Measurements from ENCODE around the gene GDA.
A peak's percentile ranks its signal among the peaks of the same experiment; 100 is the strongest.

The GDA gene

GRCh38 chr9:72151104-72151503, 1.9 kb downstream of the GDA start:
- FAIRE-seq, result no peak

- peak; percentile 13 for FAIRE-seq
Measured at GRCh38 chr9:72154468-72155285, 5.4 kb downstream of the GDA start.

- FAIRE-seq, result no peak
Measured at GRCh38 chr9:72155301-72155700, 6.1 kb downstream of the GDA start.

GRCh38 chr9:72156586-72156985, 7.3 kb downstream of the GDA start:
- FAIRE-seq, result no peak

- FAIRE-seq, result no peak
Measured at GRCh38 chr9:72158680-72159079, 9.4 kb downstream of the GDA start.

GRCh38 chr9:72160446-72161123, 11.3 kb downstream of the GDA start:
- FAIRE-seq, result no peak

GRCh38 chr9:72165326-72165725, 16.1 kb downstream of the GDA start:
- FAIRE-seq, result no peak

- no peak for FAIRE-seq
Measured at GRCh38 chr9:72165821-72166547, 16.7 kb downstream of the GDA start.

GRCh38 chr9:72168075-72168474, 18.8 kb downstream of the GDA start:
- no peak for FAIRE-seq

- peak; percentile 75 for FAIRE-seq
Measured at GRCh38 chr9:72169178-72169577, 19.9 kb downstream of the GDA start.

GRCh38 chr9:72173080-72173479, 23.8 kb downstream of the GDA start:
- no peak for FAIRE-seq

GRCh38 chr9:72185561-72185960, 36.3 kb downstream of the GDA start:
- peak; percentile 94 for FAIRE-seq

GRCh38 chr9:72187121-72187695, 38.0 kb downstream of the GDA start:
- no peak for FAIRE-seq

GRCh38 chr9:72188232-72188631, 39.0 kb downstream of the GDA start:
- FAIRE-seq, result no peak

- FAIRE-seq, result no peak
Measured at GRCh38 chr9:72193478-72193881, 44.2 kb downstream of the GDA start.

GRCh38 chr9:72199238-72199637, 50.0 kb downstream of the GDA start:
- FAIRE-seq, result no peak

- FAIRE-seq, result no peak
Measured at GRCh38 chr9:72200452-72200851, 51.2 kb downstream of the GDA start.

- no peak for FAIRE-seq
Measured at GRCh38 chr9:72202009-72202408, 52.8 kb downstream of the GDA start.

- no peak for FAIRE-seq
Measured at GRCh38 chr9:72203205-72203803, 54.1 kb downstream of the GDA start.

GRCh38 chr9:72204062-72204461, 54.8 kb downstream of the GDA start:
- no peak for FAIRE-seq

GRCh38 chr9:72205513-72205912, 56.3 kb downstream of the GDA start:
- no peak for FAIRE-seq

GRCh38 chr9:72207278-72207677, 58.0 kb downstream of the GDA start:
- FAIRE-seq, result peak; percentile 79

GRCh38 chr9:72210522-72210921, 61.3 kb downstream of the GDA start:
- no peak for FAIRE-seq
